RPMI7951 (cell line): ENCODE results near the gene THRB. TPM values are rescaled to one million over a fixed set of nuclear protein-coding genes. Genes with fewer than 3 reads are reported as not detected.
"Not testable (repeated sequence)": the region's sequence is repeated elsewhere in the genome, so short reads cannot be mapped to it uniquely, and the experiment has no call there.

ENCODE experiments used
- DNase-seq: peaks from one replicate; pipeline ENCODE4 v3.0.0-alpha.2; 2012; ENCODE audit warnings: low read depth
- total RNA-seq: library from RNA; depleted of rRNA; stranded (reverse); fragments of >200 nt; shearing (Covaris generic); gene quantifications from 2 replicates; pipeline ENCODE4 v1.2.3, GENCODE V29; 2014

THRB gene
- total RNA-seq, 1 experiment from 2014 or later, result 0.24 TPM

GRCh38 chr3:24406900-24407299 is 87.8 kb downstream of the THRB start:
- no peak for DNase-seq

GRCh38 chr3:24405057-24405456 is 89.6 kb downstream of the THRB start:
- DNase-seq, result no peak

GRCh38 chr3:24401811-24402185 is 92.9 kb downstream of the THRB start:
- no peak for DNase-seq

GRCh38 chr3:24401090-24401810 is 93.4 kb downstream of the THRB start:
- DNase-seq, result no peak

GRCh38 chr3:24400450-24400849 is 94.2 kb downstream of the THRB start:
- DNase-seq, result no peak

GRCh38 chr3:24400015-24400414 is 94.6 kb downstream of the THRB start:
- DNase-seq, result no peak

- DNase-seq, result no peak
Observed at GRCh38 chr3:24399614-24400013, 95.0 kb downstream of the THRB start.

GRCh38 chr3:24398712-24399111 is 95.9 kb downstream of the THRB start:
- not testable (repeated sequence) for DNase-seq

GRCh38 chr3:24396338-24396737 is 98.3 kb downstream of the THRB start:
- DNase-seq, result no peak

- no peak for DNase-seq
Observed at GRCh38 chr3:24394754-24395153, 99.9 kb downstream of the THRB start.

GRCh38 chr3:24393316-24393715 is 101.3 kb downstream of the THRB start:
- DNase-seq, result no peak

GRCh38 chr3:24390169-24391130 is 104.2 kb downstream of the THRB start:
- DNase-seq, result no peak

- DNase-seq, result no peak
Observed at GRCh38 chr3:24389108-24390090, 105.3 kb downstream of the THRB start.

- DNase-seq, result no peak
Observed at GRCh38 chr3:24388611-24389010, 106.0 kb downstream of the THRB start.

GRCh38 chr3:24388159-24388558 is 106.5 kb downstream of the THRB start:
- no peak for DNase-seq

GRCh38 chr3:24387493-24387892 is 107.2 kb downstream of the THRB start:
- DNase-seq, result no peak

GRCh38 chr3:24387000-24387399 is 107.7 kb downstream of the THRB start:
- DNase-seq, result peak; percentile 16

GRCh38 chr3:24386458-24386857 is 108.2 kb downstream of the THRB start:
- DNase-seq, result no peak

- no peak for DNase-seq
Observed at GRCh38 chr3:24385012-24385615, 109.5 kb downstream of the THRB start.

- no peak for DNase-seq
Observed at GRCh38 chr3:24382647-24383046, 112.0 kb downstream of the THRB start.

- DNase-seq, result no peak
Observed at GRCh38 chr3:24379936-24380335, 114.7 kb downstream of the THRB start.
